ENCODE results near the gene SARDH.
"Not testable (repeated sequence)": the region's sequence is repeated elsewhere in the genome, so short reads cannot be mapped to it uniquely, and the experiment has no call there.

The SARDH gene

GRCh38 chr9:133759146-133759900 is 21.2 kb upstream of the SARDH start:
- DNase-seq = no peak

- DNase-seq = no peak
Measured at GRCh38 chr9:133758228-133758627, 20.1 kb upstream of the SARDH start.

GRCh38 chr9:133754688-133755227 is 16.6 kb upstream of the SARDH start:
- DNase-seq = no peak

GRCh38 chr9:133754187-133754586 is 16.0 kb upstream of the SARDH start:
- no peak for DNase-seq

GRCh38 chr9:133752739-133753446 is 14.7 kb upstream of the SARDH start:
- DNase-seq = no peak

- DNase-seq = no peak
Measured at GRCh38 chr9:133750982-133751649, 13.0 kb upstream of the SARDH start.

- no peak for DNase-seq
Measured at GRCh38 chr9:133747309-133747708, 9.2 kb upstream of the SARDH start.

GRCh38 chr9:133744528-133744927 is 6.4 kb upstream of the SARDH start:
- DNase-seq = not testable (repeated sequence)

- peak in 1 of 2 experiments; percentile 31 for DNase-seq
Measured at GRCh38 chr9:133742849-133743444, 4.8 kb upstream of the SARDH start.

GRCh38 chr9:133742251-133742650 is 4.1 kb upstream of the SARDH start:
- DNase-seq = no peak

GRCh38 chr9:133741716-133742115 is 3.6 kb upstream of the SARDH start:
- DNase-seq = no peak

GRCh38 chr9:133740911-133741310 is 2.8 kb upstream of the SARDH start:
- no peak for DNase-seq

- DNase-seq = no peak
Measured at GRCh38 chr9:133739408-133740280, 1.5 kb upstream of the SARDH start.

- DNase-seq = no peak
Measured at GRCh38 chr9:133738640-133739225, 581 bp upstream of the SARDH start.

GRCh38 chr9:133737071-133737773 is 930 bp downstream of the SARDH start:
- no peak for DNase-seq

- no peak for DNase-seq
Measured at GRCh38 chr9:133735931-133736330, 2.2 kb downstream of the SARDH start.

- DNase-seq = no peak
Measured at GRCh38 chr9:133735415-133735775, 2.8 kb downstream of the SARDH start.

GRCh38 chr9:133734590-133735414 is 3.4 kb downstream of the SARDH start:
- DNase-seq = no peak

GRCh38 chr9:133733796-133734533 is 4.2 kb downstream of the SARDH start:
- DNase-seq = no peak

- DNase-seq = no peak
Measured at GRCh38 chr9:133733421-133733795, 4.7 kb downstream of the SARDH start.

All from NCI-H187 (cell line).